HepG2 (cell line): ENCODE results near the gene TNNI2. TPM values are rescaled to one million over a fixed set of nuclear protein-coding genes. Genes with fewer than 3 reads are reported as not detected.
A peak's percentile ranks its signal among the peaks of the same experiment; 100 is the strongest.

Experiments used
- ARHGAP35 ChIP-seq: sonication (generic); formaldehyde crosslinking; IDR thresholded peaks from 2 replicates; pipeline ENCODE4 v1.9.0; 2022; ENCODE audit warnings: mild to moderate bottlenecking, inconsistent platforms, moderate library complexity, missing genetic modification reagents, borderline replicate concordance
- CHD2 ChIP-seq: IDR thresholded peaks from 2 replicates; pipeline ENCODE4 v1.6.1; 2011; ENCODE audit warnings: low read depth, low read length, improper control_type of control experiment
- GABPB1 ChIP-seq: IDR thresholded peaks from 2 replicates; pipeline ENCODE4 v1.6.1; 2016; ENCODE audit warnings: mild to moderate bottlenecking, missing genetic modification reagents, moderate library complexity, missing compliant biosample characterization
- GPN1 ChIP-seq: sonication (generic); formaldehyde crosslinking; IDR thresholded peaks from 2 replicates; pipeline ENCODE4 v1.5.1; 2020; ENCODE audit warnings: missing genetic modification reagents, borderline replicate concordance
- HOXA9 ChIP-seq: sonication (generic); formaldehyde crosslinking; IDR thresholded peaks from 2 replicates; pipeline ENCODE4 v1.8.1; 2022; ENCODE audit warnings: missing genetic modification reagents, mild to moderate bottlenecking, moderate library complexity, borderline replicate concordance
- ISX ChIP-seq: sonication (generic); formaldehyde crosslinking; conservative IDR thresholded peaks from 2 replicates; pipeline ENCODE4 v1.5.0; 2020; ENCODE audit warnings: missing genetic modification reagents
- MEIS1 ChIP-seq: sonication (generic); formaldehyde crosslinking; IDR thresholded peaks from 2 replicates; pipeline ENCODE4 v1.9.0; 2021; ENCODE audit warnings: mild to moderate bottlenecking, missing genetic modification reagents, moderate library complexity, borderline replicate concordance
- REXO4 ChIP-seq: sonication (generic); formaldehyde crosslinking; IDR thresholded peaks from 2 replicates; pipeline ENCODE4 v1.8.0; 2022; ENCODE audit warnings: missing genetic modification reagents, mild to moderate bottlenecking, borderline replicate concordance
- RNF2 ChIP-seq: fragments of 450-650 bp; conservative IDR thresholded peaks from 2 replicates; pipeline ENCODE4 v1.6.1; 2016; ENCODE audit warnings: low read depth
- ZBTB8A ChIP-seq: sonication (generic); formaldehyde crosslinking; IDR thresholded peaks from 2 replicates; pipeline ENCODE4 v1.4.0; 2020; ENCODE audit warnings: mild to moderate bottlenecking, low read depth, missing genetic modification reagents, borderline replicate concordance
- ZNF121 ChIP-seq: sonication (generic); formaldehyde crosslinking; IDR thresholded peaks from 2 replicates; pipeline ENCODE4 v1.5.0; 2020; ENCODE audit warnings: mild to moderate bottlenecking, missing genetic modification reagents
- ZNF460 ChIP-seq: sonication (generic); formaldehyde crosslinking; IDR thresholded peaks from 2 replicates; pipeline ENCODE4 v1.5.1; 2020; ENCODE audit warnings: missing genetic modification reagents, mild to moderate bottlenecking, borderline replicate concordance
- polyA plus RNA-seq, 8 experiments: library from polyadenylated mRNA; depleted of rRNA in 3 of 8; stranded (reverse) in 7 of 8; unstranded in 1 of 8; fragments of >200 nt; fragmentation: Illumina TruSeq in 4 of 8; extraction: Trizol in 4 of 8; gene quantifications; 2 replicates each; pipeline versions ENCODE4 v1.2.1 to v1.2.3, GENCODE V29; 2011 to 2016; ENCODE audit warnings: low read depth in 4 of 8, missing spikeins in 1 of 8, mixed read lengths in 1 of 8; ENCODE audit not compliant: insufficient read depth in 1 of 8
- total RNA-seq, 5 experiments: library from RNA; depleted of rRNA; stranded (reverse); fragments of >200 nt; fragmentation: Illumina TruSeq; extraction: Trizol; gene quantifications; 2 replicates each; pipeline ENCODE4 v1.2.3, GENCODE V29; 2016; ENCODE audit warnings: low read depth in 1 of 5
- TF ChIP-seq, protein P1 (sequence below): sonication (generic); formaldehyde crosslinking; IDR thresholded peaks from 2 replicates; pipeline ENCODE4 v1.5.1; 2020; ENCODE audit warnings: missing genetic modification reagents, mild to moderate bottlenecking, borderline replicate concordance
- TF ChIP-seq, protein P2 (sequence below): sonication (generic); formaldehyde crosslinking; IDR thresholded peaks from 2 replicates; pipeline ENCODE4 v1.5.1; 2020; ENCODE audit warnings: missing genetic modification reagents, mild to moderate bottlenecking, borderline replicate concordance
- TF ChIP-seq, protein P3 (sequence below): sonication (generic); formaldehyde crosslinking; IDR thresholded peaks from 2 replicates; pipeline ENCODE4 v1.8.0; 2022; ENCODE audit warnings: low read depth, missing genetic modification reagents

Gene TNNI2
- total and polyA plus RNA-seq, 2 of the 13 experiments (the other 11 are each of a cell fraction or from before 2014, with no cell fraction given) = 7.2 to 12.0 TPM

DNA sequence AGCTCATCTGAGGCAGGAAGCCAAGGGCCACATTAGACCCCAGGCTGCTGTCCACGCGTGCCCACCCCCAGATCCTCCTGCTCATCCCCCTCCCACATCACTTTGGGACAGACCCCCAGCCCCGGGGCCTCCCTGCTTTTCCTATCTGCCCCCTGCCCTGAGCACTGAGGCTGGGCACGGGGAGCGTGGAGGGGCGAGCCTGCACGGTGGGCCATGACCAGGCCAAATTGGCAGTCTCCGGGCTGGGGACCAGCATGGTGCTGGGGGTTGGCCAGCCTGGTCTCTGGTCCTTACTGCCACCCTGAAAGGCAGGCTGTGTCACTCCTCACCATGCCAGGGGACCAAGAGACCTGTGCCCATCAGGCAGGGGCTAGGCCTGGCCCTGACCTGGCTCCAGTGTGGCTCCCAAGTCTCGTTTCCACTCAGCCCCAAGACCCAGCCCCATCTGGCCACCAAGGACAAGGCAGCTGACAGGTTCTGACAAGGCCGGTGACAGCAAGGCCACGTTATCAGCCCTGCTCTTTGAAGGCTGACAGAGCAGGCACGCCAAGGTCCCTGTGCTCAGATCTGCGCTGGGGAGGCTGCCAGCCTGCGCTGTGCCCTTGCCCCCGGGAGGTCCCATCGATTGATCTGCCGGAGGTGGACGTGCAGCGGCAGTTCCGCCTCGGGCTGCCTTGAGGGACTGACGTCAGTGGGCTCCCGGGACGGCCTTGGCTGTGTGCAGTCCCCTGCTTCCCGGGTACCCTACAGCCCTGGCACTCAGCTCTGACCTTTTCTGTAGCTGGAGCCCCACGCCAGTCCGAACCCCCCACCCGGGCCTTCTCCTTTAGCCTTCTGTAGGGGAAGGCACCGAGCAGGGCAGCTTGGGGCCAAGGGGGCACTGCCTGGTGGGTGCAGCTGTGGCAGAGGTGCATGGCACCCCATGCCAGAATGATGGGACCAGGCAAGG, 3.6 kb downstream of the TNNI2 start (continued):
- TF ChIP-seq ISX (CRISPR knock-in tag) = no peak
- TF ChIP-seq HOXA9 (CRISPR knock-in tag) = no peak
- 0 out of 2 replicates have a peak, but pooled peaks have one; percentile 21 for TF ChIP-seq ZNF121 (CRISPR knock-in tag)
- no peak for TF ChIP-seq GPN1 (CRISPR knock-in tag)
- TF ChIP-seq GABPB1 = peak; percentile 85
- TF ChIP-seq, protein P1, sequence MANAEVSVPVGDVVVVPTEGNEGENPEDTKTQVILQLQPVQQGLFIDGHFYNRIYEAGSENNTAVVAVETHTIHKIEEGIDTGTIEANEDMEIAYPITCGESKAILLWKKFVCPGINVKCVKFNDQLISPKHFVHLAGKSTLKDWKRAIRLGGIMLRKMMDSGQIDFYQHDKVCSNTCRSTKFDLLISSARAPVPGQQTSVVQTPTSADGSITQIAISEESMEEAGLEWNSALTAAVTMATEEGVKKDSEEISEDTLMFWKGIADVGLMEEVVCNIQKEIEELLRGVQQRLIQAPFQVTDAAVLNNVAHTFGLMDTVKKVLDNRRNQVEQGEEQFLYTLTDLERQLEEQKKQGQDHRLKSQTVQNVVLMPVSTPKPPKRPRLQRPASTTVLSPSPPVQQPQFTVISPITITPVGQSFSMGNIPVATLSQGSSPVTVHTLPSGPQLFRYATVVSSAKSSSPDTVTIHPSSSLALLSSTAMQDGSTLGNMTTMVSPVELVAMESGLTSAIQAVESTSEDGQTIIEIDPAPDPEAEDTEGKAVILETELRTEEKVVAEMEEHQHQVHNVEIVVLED (CRISPR knock-in tag) = peak; percentile 79
- TF ChIP-seq ARHGAP35 (CRISPR knock-in tag) = peak; percentile 73
- no peak for TF ChIP-seq REXO4 (CRISPR knock-in tag)
- TF ChIP-seq, protein P2, sequence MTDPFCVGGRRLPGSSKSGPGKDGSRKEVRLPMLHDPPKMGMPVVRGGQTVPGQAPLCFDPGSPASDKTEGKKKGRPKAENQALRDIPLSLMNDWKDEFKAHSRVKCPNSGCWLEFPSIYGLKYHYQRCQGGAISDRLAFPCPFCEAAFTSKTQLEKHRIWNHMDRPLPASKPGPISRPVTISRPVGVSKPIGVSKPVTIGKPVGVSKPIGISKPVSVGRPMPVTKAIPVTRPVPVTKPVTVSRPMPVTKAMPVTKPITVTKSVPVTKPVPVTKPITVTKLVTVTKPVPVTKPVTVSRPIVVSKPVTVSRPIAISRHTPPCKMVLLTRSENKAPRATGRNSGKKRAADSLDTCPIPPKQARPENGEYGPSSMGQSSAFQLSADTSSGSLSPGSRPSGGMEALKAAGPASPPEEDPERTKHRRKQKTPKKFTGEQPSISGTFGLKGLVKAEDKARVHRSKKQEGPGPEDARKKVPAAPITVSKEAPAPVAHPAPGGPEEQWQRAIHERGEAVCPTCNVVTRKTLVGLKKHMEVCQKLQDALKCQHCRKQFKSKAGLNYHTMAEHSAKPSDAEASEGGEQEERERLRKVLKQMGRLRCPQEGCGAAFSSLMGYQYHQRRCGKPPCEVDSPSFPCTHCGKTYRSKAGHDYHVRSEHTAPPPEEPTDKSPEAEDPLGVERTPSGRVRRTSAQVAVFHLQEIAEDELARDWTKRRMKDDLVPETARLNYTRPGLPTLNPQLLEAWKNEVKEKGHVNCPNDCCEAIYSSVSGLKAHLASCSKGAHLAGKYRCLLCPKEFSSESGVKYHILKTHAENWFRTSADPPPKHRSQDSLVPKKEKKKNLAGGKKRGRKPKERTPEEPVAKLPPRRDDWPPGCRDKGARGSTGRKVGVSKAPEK (CRISPR knock-in tag) = peak; percentile 98; the same call in 1 of the 2 replicates
- TF ChIP-seq RNF2 = peak; percentile 84
- TF ChIP-seq ZNF460 (CRISPR knock-in tag) = no peak; the same call in 1 of the 2 replicates
- TF ChIP-seq MEIS1 (CRISPR knock-in tag) = peak; percentile 100
- no peak for TF ChIP-seq CHD2
- no peak for TF ChIP-seq ZBTB8A (CRISPR knock-in tag)
- TF ChIP-seq, protein P3, sequence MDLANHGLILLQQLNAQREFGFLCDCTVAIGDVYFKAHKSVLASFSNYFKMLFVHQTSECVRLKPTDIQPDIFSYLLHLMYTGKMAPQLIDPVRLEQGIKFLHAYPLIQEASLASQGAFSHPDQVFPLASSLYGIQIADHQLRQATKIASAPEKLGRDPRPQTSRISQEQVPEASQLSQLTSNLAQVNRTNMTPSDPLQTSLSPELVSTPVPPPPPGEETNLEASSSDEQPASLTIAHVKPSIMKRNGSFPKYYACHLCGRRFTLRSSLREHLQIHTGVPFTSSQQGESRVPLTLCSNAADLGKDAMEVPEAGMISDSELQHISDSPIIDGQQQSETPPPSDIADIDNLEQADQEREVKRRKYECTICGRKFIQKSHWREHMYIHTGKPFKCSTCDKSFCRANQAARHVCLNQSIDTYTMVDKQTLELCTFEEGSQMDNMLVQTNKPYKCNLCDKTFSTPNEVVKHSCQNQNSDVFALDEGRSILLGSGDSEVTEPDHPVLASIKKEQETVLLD (CRISPR knock-in tag) = peak; percentile 61; the same call in 1 of the 2 replicates
